TTC549 (cell line): ENCODE results near the gene RHOXF2.
"Not testable (repeated sequence)": the region's sequence is repeated elsewhere in the genome, so short reads cannot be mapped to it uniquely, and the experiment has no call there.

Experiments
- FAIRE-seq: peaks from 2 replicates; lab custom pipeline; 2012; peaks lifted over from hg19 to GRCh38; lab: Jason Lieb, UNC

RHOXF2 gene

DNA sequence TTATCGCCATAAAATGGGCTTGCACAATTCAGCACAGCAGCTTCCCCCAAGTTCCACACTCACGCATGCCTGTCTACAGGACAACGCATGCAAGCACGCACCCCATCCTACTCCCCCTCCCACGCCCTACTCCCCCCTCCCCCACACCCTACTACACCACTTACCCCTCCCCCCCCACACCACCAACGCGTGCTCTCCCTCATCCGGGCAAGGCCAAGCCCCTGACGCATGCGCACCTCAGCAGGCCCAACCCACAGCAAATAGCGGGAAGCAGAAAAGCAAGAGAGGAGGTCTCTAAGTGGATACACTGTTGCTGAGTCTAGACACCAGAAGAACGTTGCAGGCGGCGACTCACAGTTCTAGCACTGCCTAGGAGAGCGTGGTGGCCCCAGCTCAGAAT is at the start of gene RHOXF2:
RHOXF2 (plus strand) TSS at position 301 of the 400 bp plus-strand sequence. CDS start 138 bp downstream, outside the sequence.
- not testable (repeated sequence) for FAIRE-seq

DNA sequence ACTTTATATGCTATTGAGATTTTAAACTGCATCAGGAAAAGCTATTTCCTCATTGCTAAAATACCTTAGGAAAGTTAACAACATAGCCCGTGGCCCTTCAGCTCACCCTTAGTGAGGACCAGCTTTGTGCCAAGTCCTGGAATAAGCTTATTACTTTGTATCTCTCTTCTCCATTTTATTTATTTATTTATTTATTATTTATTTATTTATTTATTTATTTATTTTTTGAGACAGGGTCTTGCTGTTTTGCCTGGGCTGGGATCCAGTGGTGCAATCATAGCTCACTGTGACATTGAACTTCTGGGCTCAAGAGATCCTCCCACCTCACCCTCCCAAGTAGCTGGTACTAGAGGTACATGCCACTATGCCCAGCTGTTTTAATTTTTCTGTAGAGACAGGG is 49.0 kb upstream of the RHOXF2 start:
- FAIRE-seq: no peak

DNA sequence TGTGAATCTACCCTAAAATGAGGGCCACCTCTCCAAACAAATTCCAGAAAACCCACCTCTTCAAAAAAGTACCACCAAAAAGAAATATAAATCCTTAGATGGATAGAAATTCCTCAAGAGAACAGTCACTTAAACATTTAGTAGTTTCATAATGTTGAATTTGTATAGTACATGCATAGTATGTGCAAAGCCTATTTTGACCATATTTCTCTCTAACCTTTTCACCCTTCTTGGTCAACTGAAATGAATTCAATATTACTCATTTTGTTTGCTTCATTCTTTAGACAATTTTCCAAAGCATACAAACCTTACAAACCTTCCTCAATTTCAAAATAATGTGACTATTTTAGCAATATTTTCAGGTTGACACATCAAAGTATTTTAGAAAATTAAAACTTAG is 46.8 kb upstream of the RHOXF2 start:
- FAIRE-seq: no peak

- FAIRE-seq: no peak
These were observed 42.9 kb upstream of the RHOXF2 start, which contains the start of gene RHOXF1 for GRCh38 chrX:120115438-120115963. TSS of gene RHOXF1 (minus strand) at chrX:120115913. CDS start at chrX:120115862, 51 bp downstream.

GRCh38 chrX:120120223-120120622 is 38.2 kb upstream of the RHOXF2 start:
- no peak for FAIRE-seq

- FAIRE-seq: no peak
These were observed 33.0 kb upstream of the RHOXF2 start for GRCh38 chrX:120125444-120125843.

DNA sequence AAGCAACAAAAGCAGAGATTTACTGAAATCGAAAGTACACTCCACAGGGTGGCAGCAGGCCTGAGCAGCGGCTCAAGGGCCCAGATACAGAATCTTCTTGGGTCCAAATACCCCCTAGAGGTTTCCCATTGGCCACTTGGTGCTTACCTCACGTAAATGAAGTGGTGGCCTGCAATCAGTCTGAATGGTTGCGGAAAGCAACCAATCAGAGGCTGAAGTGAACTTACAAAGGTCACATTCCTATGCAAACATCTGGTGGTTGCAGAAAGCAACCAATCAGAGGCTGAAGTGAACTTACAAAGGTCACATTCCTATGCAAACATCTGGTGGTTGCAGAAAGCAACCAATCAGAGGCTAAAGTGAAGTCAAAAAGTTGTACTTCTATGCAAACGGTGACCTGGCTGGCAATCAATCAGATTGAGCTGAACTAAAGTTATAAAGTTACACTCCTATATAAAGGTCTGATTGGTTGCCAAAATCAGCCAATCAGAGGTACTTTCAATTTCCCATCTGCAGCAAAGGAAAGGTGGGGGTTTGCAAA is 30.0 kb upstream of the RHOXF2 start:
- FAIRE-seq: not testable (repeated sequence)

DNA sequence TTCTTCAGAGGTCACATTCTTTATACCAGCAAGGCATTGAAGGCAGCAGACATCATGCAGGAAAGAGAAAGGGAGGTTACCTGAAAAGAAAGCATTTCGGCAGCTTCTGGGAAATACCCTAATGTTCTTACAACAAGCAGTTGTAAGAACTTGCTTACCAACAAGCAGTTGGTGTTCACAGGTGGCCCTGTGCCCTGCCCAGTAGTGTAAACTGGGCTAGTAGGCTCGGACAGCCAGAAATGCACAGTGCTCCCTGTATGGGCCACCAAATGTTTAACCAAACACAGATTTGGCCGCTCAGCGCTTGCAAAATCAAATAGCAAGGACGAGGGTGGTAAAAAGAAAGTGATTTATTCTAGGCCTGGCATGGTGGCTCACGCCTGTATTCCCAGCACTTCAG is 22.3 kb upstream of the RHOXF2 start:
- FAIRE-seq: no peak

- FAIRE-seq: no peak
These were observed 21.6 kb upstream of the RHOXF2 start for GRCh38 chrX:120136840-120137239.

DNA sequence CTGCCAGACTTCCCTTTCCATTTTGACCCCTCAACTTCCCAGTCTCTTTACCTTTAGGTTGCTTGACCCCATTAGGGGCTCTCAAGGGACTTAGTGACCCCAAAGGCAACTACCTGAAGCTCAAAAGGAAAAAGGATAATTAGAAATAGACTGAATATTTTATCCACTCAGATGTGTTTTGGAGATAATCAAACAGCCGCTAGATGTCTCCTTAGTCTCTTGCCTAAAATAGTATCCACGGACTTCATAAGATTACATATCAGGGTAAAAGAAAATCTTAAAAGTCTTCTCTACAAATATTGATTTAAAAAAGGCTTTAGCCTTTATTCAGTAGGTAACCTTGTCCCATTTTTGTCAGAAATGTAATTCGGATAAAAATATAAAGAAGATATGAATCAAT is 21.0 kb upstream of the RHOXF2 start:
- FAIRE-seq: peak; percentile 38

- no peak for FAIRE-seq
These were observed 18.0 kb upstream of the RHOXF2 start for GRCh38 chrX:120140293-120140981.

DNA sequence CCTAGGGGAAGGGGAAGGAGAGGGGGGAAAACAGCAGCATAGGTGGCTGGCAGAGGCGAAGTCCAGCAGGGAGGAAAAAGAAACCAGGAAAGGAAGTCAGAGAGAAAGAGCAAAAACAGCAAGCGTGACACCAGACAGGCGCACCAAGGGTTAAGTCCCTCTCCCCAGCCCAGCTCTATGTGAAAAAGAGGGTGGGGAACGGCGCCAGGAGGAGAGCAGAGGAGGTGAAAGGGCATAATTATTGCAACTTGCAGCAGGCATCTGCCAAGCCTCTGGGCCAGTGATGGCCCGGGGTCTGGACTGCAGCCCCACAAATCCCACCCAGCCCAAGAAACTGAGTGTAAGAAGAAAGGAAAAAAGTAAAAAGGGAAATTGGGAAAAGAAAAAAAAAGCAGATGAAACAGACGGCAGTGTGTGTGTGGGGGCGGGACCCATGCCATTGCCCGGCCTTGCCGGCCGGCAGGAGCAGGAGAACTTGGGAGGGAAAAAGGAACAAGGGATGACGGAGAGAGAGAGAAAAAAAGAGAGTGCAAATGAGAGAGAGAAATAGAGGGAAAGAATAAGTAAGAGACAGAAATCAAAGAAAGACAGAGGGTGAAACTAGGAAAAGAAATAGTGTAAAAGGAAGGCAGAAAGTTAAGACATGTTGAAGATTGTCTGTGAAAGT is 14.1 kb upstream of the RHOXF2 start:
- no peak for FAIRE-seq

GRCh38 chrX:120145295-120145925 is 13.0 kb upstream of the RHOXF2 start:
- FAIRE-seq: no peak

DNA sequence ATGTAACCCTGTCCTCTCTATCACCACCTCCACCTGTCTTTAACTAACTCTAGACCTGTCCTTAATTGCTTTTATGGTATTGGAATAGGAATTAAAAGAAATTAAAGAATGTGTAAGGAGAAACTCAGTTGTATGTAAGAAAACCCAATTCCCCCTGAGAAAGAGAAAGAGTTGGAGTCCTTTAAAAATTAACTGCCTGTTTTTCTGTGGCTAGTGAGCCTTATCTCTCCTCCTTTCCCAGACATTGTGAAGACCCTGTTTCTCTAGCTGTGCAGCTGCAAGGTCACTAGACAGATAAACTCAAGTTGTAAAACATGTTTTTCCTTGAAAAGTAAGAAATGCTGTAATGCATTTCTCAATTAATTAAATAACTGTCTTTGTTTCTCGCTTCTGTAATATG is 12.1 kb upstream of the RHOXF2 start:
- FAIRE-seq: not testable (repeated sequence)

DNA sequence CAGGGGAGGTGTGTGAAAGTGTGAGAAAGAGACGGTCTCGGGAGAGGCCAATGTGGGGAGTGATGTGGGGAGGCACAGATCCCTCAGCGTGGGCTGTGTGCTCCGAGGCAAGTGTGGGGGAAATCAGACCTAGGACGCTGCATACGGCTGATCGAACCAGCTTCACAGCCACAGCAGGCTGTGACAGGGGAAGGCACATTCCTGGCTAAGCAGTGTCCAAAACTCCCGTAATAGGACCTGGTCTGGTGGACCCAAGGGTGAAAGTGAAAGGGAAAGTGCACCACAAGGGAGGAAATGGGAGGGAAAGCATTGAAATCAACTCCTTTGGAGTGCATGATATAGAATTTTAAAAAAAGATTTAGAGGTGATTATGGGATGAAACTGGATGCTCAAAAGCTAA is 10.9 kb upstream of the RHOXF2 start:
- FAIRE-seq: no peak

DNA sequence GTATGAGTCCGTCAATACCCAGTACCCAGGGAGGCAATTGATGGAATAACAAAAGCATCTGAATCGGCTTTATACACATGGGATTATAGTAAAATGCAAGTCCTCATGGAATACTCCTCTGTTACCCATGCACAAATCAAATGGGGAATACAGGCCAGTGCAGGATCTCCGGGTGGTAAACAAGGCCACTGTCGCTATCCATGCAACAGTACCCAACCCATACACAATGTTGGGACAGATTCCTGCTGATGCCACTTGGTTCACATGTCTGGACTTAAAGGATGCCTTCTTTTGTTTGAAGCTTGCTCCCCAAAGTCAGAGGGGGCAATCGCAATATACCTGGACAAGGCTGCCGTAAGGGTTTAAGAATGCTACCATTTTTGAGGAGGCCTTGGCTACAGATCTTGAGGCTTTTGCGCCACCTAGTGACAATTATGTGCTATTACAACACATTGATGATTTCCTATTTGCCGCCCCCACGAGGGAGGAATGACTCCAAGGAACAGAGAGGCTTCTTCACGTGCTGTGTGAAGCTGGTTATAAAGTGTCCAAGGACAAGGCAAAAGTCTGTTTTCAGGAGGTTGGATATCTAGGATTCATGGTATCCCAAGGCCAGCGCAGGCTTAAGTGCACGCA is 8.2 kb upstream of the RHOXF2 start:
- peak; percentile 78 for FAIRE-seq

- not testable (repeated sequence) for FAIRE-seq
These were observed 673 bp downstream of the RHOXF2 start for GRCh38 chrX:120159086-120159485.

GRCh38 chrX:120193254-120193653 is 34.8 kb downstream of the RHOXF2 start:
- FAIRE-seq: not testable (repeated sequence)

- FAIRE-seq: not testable (repeated sequence)
These were observed 35.3 kb downstream of the RHOXF2 start for GRCh38 chrX:120193720-120194119.

GRCh38 chrX:120195786-120196185 is 37.4 kb downstream of the RHOXF2 start:
- FAIRE-seq: not testable (repeated sequence)

DNA sequence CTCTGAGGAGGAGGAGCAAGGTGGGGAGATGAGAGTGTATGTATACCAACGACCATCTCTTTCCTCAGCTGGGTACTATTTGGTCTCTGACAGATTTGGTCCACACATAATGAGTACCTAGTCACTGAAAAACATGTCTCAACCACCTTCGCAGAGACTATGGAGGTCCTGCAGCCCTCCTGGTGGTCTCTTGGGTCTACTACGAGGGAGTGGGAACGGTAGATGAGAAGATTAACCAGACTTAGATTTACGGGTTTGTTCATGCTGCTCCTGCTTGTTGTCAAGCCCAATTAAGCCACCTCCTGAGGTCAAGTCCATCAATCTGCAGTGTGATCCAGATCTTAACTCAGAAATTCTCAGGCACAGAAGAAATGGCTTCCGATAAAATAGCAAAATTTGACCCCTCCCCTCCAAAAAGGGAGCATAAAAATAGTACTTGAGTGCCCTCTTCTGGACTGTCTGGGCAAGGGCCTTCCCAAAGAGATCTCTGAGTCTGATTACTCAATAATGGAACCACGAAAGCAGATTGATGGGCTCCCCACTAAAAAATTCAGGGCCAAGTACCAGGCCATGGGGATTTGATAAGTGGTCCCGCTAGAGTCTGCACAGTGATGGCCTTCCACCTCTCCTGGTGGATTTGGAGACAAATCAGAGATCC is 38.3 kb downstream of the RHOXF2 start:
- FAIRE-seq: not testable (repeated sequence)

DNA sequence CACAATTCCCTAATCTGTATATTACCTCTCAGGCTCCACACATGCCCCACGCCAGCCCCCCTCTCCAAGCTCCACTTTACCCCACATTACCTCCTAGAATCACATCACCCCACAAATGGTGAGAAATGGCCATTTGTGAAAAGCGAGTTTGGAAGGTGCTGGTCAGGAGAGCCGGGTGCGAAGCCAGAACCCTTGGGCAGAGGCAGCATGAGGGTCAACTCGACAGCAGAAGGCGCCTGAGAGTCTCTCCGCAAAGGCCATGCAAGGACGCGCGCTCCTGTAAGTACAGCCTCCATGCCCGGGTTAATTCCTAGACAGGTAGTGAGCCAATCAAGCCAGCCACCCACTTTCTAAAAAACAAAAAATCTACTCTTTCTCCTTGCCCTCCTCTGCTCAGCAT is 42.4 kb downstream of the RHOXF2 start:
- FAIRE-seq: no peak
